GM12801 (cell line): Measurements from ENCODE around the gene ERG.

Source experiments
- TF ChIP-seq, protein P1 (sequence below): IDR thresholded peaks from one replicate; pipeline ENCODE4 v1.5.1; 2011; ENCODE audit warnings: control low read depth; ENCODE audit not compliant: insufficient read length; ENCODE audit errors: extremely low read depth

ERG gene

GRCh38 chr21:38434913-38435533, 63.3 kb downstream of the ERG start:
- TF ChIP-seq, protein P1, sequence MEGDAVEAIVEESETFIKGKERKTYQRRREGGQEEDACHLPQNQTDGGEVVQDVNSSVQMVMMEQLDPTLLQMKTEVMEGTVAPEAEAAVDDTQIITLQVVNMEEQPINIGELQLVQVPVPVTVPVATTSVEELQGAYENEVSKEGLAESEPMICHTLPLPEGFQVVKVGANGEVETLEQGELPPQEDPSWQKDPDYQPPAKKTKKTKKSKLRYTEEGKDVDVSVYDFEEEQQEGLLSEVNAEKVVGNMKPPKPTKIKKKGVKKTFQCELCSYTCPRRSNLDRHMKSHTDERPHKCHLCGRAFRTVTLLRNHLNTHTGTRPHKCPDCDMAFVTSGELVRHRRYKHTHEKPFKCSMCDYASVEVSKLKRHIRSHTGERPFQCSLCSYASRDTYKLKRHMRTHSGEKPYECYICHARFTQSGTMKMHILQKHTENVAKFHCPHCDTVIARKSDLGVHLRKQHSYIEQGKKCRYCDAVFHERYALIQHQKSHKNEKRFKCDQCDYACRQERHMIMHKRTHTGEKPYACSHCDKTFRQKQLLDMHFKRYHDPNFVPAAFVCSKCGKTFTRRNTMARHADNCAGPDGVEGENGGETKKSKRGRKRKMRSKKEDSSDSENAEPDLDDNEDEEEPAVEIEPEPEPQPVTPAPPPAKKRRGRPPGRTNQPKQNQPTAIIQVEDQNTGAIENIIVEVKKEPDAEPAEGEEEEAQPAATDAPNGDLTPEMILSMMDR = no peak

DNA sequence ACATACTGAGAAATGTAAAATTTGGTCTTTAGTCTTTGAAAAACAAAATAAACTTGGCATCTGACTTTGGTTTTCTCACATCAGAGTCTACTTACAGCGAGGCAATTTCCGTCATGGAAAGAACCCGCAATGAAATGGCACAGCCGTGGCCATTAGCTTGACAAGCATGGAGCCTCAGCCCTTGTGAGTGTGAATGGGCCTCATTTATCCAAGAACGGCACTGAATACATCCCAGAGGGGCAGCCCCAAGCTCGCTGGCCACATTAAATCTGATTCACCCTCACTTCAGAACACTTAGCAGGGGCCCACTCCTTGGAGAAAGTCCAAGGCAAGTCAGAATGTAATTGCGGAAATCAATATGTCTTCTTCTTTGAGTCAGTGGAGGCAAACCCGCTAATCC, 64.8 kb downstream of the ERG start:
- TF ChIP-seq, protein P1 = no peak

DNA sequence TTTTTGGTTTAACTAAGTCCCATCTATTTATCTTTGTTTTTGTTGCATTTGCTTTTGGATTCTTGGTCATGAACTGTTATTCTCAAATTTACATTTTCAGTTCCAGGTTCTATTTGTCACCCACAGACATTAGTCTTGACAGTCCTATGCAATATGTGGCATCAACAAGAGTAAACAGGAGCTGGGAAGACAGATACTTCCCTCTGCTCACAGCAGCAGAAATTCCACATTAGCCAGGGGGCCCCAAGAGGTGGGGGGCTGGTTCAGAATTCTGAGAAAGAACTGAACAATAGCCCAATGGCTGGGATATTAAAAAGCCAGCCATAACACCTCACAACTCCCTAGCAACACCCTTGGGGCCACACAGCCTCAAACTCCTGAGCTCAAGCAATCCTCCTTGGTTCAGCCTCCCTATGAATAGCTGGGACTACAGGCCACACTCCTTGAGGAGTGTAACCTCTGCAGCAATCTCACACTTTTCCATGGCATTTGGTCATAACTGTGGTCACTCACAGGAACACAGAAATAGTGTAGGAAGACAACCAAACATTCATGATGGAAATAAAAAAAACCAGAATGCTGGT, 67.8 kb downstream of the ERG start:
- TF ChIP-seq, protein P1 = no peak

- TF ChIP-seq, protein P1 = no peak
Observed at GRCh38 chr21:38429011-38429410, 69.3 kb downstream of the ERG start.

DNA sequence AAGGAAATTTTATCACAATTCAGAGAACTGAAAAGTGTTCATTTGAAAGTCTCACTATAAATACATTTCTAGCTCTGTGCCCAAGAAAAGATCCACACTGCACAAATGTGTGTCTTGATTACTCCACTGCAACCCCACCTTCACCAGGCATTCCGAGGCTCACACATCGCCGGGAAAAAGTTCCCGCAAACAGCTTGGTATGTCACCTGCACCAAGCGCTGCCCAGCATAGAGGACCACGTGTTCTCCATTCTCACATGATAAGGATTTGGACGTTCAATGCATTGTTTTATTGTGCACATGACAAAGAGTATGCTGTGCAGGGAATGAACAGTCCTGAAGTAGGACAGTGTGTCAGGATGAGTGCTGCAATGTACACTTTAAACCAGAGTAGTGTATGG, 70.1 kb downstream of the ERG start:
- TF ChIP-seq, protein P1 = no peak

GRCh38 chr21:38424305-38425019, 73.8 kb downstream of the ERG start:
- TF ChIP-seq, protein P1 = no peak

- TF ChIP-seq, protein P1 = no peak
Observed at GRCh38 chr21:38422082-38422481, 76.2 kb downstream of the ERG start.
